Activated CD4-positive, alpha-beta T cell treated with anti-CD3 and anti-CD28 coated beads for 24 hours (primary cell): Measurements from ENCODE around the gene OR4L1.
"Not testable (repeated sequence)": the region's sequence is repeated elsewhere in the genome, so short reads cannot be mapped to it uniquely, and the experiment has no call there.

ENCODE experiments used
- DNase-seq, 2 donors: peaks; one replicate each; pipeline ENCODE4 v3.0.0-alpha.2; 2020; ENCODE audit warnings: low read depth in 2 of 2

OR4L1 gene, protein sequence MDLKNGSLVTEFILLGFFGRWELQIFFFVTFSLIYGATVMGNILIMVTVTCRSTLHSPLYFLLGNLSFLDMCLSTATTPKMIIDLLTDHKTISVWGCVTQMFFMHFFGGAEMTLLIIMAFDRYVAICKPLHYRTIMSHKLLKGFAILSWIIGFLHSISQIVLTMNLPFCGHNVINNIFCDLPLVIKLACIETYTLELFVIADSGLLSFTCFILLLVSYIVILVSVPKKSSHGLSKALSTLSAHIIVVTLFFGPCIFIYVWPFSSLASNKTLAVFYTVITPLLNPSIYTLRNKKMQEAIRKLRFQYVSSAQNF

DNA sequence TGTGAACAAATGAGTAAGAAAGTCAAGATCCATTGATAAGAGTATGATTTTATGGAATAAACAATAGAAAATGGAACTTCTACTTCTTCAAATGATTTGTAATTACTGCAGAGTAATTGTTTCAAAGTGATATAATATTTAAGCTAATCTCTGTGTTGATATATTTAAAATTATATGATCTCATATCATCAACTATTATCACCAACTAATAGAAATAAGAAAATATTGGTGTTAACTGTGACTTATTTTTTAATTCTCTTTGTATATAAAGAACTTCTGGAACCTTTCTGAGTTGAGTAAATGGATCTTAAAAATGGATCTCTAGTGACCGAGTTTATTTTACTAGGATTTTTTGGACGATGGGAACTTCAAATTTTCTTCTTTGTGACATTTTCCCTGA lies at the start of gene OR4L1:
Gene OR4L1 (plus strand): TSS at position 301 of the 400 bp plus-strand sequence. CDS start 0 bp downstream, at position 301.
- no peak for DNase-seq

DNA sequence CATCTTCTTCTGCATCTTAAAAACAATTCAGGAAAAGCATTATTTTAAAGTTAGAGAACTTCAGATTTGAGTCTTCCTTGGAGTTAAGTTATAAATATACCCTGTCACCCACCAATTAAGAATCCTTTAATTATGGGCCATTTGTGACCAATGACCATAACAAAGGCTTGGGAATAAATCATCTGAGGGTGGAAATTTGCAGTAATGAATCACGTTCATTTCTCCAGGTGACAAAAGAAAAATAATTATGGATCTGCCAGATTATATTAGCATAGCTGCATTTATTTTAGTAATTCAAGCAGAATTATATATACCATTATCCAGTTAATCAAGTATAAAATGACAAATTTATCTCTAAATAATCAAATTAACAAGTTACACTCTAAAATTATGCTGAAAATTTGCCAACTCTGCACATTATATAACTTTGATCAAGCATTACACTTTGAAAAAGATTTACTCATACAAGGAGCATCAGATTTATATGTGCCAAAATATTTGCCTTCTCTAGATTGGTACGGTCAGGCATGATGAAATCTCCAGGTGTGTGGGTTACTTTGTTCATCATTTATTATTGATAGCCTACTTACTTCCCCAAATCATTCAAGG lies 40.5 kb upstream of the OR4L1 start, which contains the start of gene OR4K14:
Gene OR4K14 (minus strand): TSS at position 51 of the 609 bp plus-strand sequence. CDS start 4,114 bp downstream, outside the sequence.
- DNase-seq, result no peak

DNA sequence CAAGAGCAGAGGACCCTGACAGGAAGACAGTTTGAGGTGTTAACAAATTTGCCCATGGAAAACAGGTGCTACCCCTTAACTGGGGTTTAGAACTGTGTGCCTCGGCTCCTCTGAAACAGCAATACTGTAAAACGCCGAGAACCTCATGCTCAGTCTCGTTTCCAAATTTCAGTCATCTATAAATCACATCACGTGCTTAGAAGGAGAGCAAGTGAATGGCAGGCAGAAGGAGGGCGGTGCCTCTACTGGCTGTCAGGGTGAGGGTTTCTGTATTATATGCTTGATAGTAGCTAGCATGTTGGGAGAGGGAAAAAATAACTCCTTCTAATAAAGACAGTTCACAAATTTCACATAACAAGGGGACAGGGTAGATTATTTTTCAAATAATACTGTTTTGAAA lies 28.8 kb upstream of the OR4L1 start:
- DNase-seq, result no peak

DNA sequence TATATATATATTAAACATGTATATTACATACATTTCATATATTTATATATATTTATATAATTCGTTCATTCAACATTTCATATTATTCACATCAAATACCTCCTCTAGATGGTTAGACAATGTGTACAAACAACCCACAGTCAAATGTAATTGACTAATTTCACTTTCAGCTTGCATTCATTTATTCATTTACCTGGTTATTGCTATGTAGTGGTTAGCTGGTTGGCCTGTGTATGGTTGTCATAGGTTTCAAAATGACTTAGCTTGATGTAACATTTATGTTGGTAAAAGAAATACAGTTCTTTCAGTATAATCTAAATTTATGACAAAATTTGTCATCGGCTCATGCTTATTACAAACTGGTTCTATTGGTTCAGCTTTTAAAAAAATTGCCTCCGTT lies 24.4 kb upstream of the OR4L1 start:
- no peak for DNase-seq

DNA sequence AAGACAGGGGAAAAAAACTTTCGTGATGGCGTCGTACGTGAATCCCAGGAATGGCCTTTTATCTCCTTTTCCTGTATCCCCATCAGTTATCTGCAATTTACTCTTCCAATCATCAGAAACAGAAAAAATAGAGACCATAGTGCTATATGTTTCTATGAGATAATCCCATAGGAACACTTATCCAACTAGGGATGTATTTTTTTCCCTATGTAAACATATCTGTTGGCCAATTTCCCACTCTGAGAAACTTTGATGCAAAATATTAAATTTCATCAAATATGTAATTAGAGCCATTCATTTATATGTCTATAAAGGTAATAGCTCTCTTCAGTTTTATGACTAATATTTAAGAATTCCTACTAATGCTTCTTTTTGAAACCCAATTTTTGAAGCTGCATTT lies 23.9 kb upstream of the OR4L1 start, which contains the start of gene OR4K13:
Gene OR4K13 (minus strand): TSS at position 101 of the 400 bp plus-strand sequence. CDS start 1,280 bp downstream, outside the sequence.
- no peak for DNase-seq

DNA sequence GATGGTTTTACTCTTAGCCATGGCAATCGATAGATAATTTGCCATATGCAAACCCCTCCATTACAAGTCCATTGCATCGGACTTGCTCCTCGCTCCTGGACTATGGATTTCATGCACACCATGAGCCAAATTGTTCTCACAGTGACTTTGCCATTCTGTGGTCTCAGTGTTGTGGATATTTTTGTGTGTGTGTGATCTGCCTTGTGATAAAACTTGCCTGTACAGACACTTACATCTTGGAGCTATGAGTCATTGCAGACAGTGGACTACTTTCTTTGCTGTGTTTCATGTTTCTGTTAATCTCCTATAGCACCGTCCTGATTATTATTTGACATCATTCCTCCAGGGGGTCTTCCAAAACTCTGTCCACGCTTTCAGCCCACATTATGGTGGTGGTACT lies 15.6 kb upstream of the OR4L1 start:
- no peak for DNase-seq

DNA sequence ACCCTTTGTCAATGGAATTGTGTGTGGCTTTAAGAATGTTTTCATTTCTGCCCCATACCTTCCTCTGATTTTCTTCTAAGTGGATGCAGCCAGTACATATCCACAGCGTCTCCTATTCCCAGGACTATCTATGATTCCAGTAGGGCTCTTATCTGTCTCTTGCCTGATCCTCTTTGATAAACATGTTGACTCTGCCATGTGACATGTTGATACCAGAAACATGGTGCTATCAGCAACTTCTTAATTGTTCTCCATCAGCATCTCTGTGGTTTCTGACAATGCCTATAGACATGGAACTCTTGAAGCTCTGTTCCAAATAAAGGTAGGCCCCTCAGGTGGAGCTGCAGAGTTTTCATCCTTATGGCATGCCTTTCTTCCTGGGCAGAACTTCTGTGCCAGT lies 11.6 kb upstream of the OR4L1 start:
- DNase-seq, result no peak

DNA sequence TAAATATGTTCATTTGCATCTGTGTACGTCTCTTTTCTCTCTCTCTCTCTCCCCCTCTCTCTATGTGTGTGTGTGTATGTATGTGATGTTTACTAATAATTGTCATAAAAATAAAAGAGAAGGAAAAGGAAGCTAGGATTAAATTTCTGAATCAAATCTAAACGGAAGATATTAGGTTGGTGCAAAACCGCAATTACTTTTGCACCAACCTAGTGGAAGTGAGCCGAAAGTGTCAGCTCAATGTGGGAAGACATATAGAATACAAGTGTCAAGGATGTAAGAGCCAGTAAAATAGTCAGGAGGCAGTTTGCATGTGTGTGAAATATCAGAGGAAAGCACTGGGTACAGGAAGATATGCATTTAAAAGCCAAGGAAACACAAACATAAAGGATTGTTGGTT lies 32.2 kb downstream of the OR4L1 start:
- DNase-seq, result no peak

DNA sequence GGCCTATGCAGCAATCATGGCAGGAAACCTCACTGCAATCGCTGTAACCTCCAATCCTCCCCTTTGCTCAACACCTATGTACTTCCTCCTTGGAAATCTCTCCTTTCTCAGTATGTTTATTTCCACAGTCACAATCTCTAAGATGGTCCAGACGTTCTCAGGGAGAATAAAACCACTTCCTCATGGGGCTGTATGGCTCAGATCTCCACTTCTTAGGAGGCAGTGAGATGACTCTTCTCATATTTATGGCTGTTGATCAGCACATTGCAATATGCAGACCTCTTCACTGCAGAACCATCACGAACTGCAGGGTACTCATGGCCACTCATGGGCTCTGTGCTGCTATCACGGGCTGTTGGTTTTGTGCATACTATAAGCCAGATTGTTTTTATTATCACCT lies 33.6 kb downstream of the OR4L1 start:
- no peak for DNase-seq

DNA sequence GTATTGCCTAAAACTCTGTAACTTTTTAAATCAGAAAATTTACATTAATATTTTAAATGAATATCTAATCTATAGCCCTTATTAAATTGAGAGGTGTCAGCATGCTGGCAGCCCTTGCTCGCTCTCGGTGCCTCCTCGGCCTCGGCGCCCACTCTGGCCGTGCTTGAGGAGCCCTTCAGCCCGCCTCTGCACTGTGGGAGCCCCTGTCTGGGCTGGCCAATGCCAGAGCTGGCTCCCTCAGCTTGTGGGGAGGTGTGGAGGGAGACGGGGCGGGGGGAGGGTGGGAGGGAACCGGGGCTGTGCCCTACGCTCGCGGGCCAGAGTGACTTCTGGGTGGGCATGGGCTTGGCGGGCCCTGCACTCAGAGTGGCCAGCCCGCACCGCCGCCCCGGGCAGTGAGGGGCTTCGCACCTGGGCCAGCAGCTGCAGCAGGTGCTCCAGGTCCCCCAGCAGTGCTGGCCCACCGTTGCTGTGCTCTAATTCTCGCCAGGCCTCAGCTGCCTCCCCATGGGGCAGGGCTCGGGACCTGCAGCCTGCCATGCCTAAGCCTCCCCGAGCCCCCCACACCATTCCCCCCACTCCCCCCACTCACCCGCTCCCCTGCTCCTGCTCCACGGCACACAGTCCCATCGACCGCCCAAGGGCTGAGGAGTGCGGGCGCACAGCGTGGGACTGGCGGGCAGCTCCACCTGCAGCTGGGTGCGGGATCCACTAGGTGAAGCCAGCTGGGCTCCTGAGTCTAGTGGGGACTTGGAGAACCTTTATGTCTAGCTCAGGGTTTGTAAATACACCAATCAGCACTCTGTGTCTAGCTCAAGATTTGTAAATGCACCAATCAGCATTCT lies 39.3 kb downstream of the OR4L1 start:
- DNase-seq, result not testable (repeated sequence)

DNA sequence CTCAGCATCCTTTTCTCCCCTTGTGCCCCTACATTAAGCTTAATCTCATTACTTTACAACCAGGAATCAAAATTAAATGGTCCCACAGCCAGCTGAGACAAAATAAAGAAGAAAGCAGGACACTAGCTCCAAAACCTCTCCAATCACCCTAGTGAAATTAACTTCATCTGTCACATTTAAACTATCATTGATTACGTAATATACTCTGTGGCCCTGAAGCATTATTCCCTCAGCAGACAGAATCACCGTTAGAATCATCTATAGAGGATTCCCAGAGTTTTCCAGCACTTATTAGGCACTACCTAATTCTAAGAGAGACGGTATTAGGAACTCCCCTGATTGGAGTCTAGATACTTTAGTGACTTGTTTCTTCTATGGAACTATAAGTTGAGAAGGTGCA lies 50.6 kb downstream of the OR4L1 start, which contains the start of gene OR4K17:
Gene OR4K17 (plus strand): TSS at position 302 of the 400 bp plus-strand sequence. CDS start 6,761 bp downstream, outside the sequence.
- DNase-seq, result no peak
